ENCODE measurements around the gene DPF1.

Gene DPF1

GRCh38 chr19:38173291-38174041 lies 50.6 kb downstream of the DPF1 start:
- Histone ChIP-seq H3K4me3 (ENCODE audit: low read depth in 1 of 2, low read length in 2 of 2) (no peak overlapping the region), H3K36me3 (ENCODE audit: insufficient read depth, low read length) (peaks cover 3% of the 10 kb centered on the region), H3K27ac (ENCODE audit: low read depth, low read length) (no peak overlapping the region), H3K9ac (ENCODE audit: low read length) (no peak overlapping the region), H3K27me3 (ENCODE audit: control insufficient read depth in 1 of 2, insufficient read depth in 2 of 2, low read length in 2 of 2) (no peaks in the 10 kb centered on the region), H3K4me1 (ENCODE audit: insufficient read depth, low read length) (no peaks in the 10 kb centered on the region), H3K9me3 (ENCODE audit: low read length) (no peaks in the 10 kb centered on the region)

GRCh38 chr19:38172001-38172400 lies 52.0 kb downstream of the DPF1 start:
- Histone ChIP-seq H3K36me3 (ENCODE audit: insufficient read depth, low read length) (peaks cover 5% of the 10 kb centered on the region), H3K27me3 (ENCODE audit: control insufficient read depth in 1 of 2, insufficient read depth in 2 of 2, low read length in 2 of 2) (no peaks in the 10 kb centered on the region), H3K9ac (ENCODE audit: low read length) (no peak overlapping the region), H3K27ac (ENCODE audit: low read depth, low read length) (no peak overlapping the region), H3K4me1 (ENCODE audit: insufficient read depth, low read length) (no peaks in the 10 kb centered on the region), H3K9me3 (ENCODE audit: low read length) (no peaks in the 10 kb centered on the region), H3K4me3 (ENCODE audit: low read depth in 1 of 2, low read length in 2 of 2) (no peak overlapping the region)

GRCh38 chr19:38170334-38170733 lies 53.7 kb downstream of the DPF1 start:
- H3K27ac ChIP-seq (ENCODE audit: low read depth, low read length) = no peak overlapping the region
- no peak overlapping the region for H3K9ac ChIP-seq (ENCODE audit: low read length)
- H3K27me3 ChIP-seq (ENCODE audit: control insufficient read depth in 1 of 2, insufficient read depth in 2 of 2, low read length in 2 of 2) = no peaks in the 10 kb centered on the region
- no peaks in the 10 kb centered on the region for H3K9me3 ChIP-seq (ENCODE audit: low read length)
- no peaks in the 10 kb centered on the region for H3K4me1 ChIP-seq (ENCODE audit: insufficient read depth, low read length)
- H3K36me3 ChIP-seq (ENCODE audit: insufficient read depth, low read length) = peaks cover 5% of the 10 kb centered on the region
- H3K4me3 ChIP-seq (ENCODE audit: low read depth in 1 of 2, low read length in 2 of 2) = no peak overlapping the region

- Histone ChIP-seq H3K4me3 (ENCODE audit: low read depth in 1 of 2, low read length in 2 of 2) (no peak overlapping the region), H3K4me1 (ENCODE audit: insufficient read depth, low read length) (no peaks in the 10 kb centered on the region), H3K9ac (ENCODE audit: low read length) (no peak overlapping the region), H3K27me3 (ENCODE audit: control insufficient read depth in 1 of 2, insufficient read depth in 2 of 2, low read length in 2 of 2) (no peaks in the 10 kb centered on the region), H3K36me3 (ENCODE audit: insufficient read depth, low read length) (peaks cover 5% of the 10 kb centered on the region), H3K9me3 (ENCODE audit: low read length) (no peaks in the 10 kb centered on the region), H3K27ac (ENCODE audit: low read depth, low read length) (no peak overlapping the region)
Observed at GRCh38 chr19:38168637-38169036, 55.4 kb downstream of the DPF1 start.

- no peak overlapping the region for H3K27ac ChIP-seq (ENCODE audit: low read depth, low read length)
- no peaks in the 10 kb centered on the region for H3K4me1 ChIP-seq (ENCODE audit: insufficient read depth, low read length)
- no peak overlapping the region for H3K4me3 ChIP-seq (ENCODE audit: low read depth in 1 of 2, low read length in 2 of 2)
- no peaks in the 10 kb centered on the region for H3K27me3 ChIP-seq (ENCODE audit: control insufficient read depth in 1 of 2, insufficient read depth in 2 of 2, low read length in 2 of 2)
- peaks cover 7% of the 10 kb centered on the region for H3K9me3 ChIP-seq (ENCODE audit: low read length)
- H3K9ac ChIP-seq (ENCODE audit: low read length) = no peak overlapping the region
- peaks cover 16% of the 10 kb centered on the region for H3K36me3 ChIP-seq (ENCODE audit: insufficient read depth, low read length)
Observed at GRCh38 chr19:38165335-38165734, 58.7 kb downstream of the DPF1 start.

GRCh38 chr19:38164526-38164925 lies 59.5 kb downstream of the DPF1 start:
- Histone ChIP-seq H3K36me3 (ENCODE audit: insufficient read depth, low read length) (peaks cover 16% of the 10 kb centered on the region), H3K9ac (ENCODE audit: low read length) (no peak overlapping the region), H3K4me1 (ENCODE audit: insufficient read depth, low read length) (no peaks in the 10 kb centered on the region), H3K27me3 (ENCODE audit: control insufficient read depth in 1 of 2, insufficient read depth in 2 of 2, low read length in 2 of 2) (no peaks in the 10 kb centered on the region), H3K4me3 (ENCODE audit: low read depth in 1 of 2, low read length in 2 of 2) (no peak overlapping the region), H3K27ac (ENCODE audit: low read depth, low read length) (no peak overlapping the region), H3K9me3 (ENCODE audit: low read length) (peaks cover 7% of the 10 kb centered on the region)

- Histone ChIP-seq H3K9ac (ENCODE audit: low read length) (no peak overlapping the region), H3K9me3 (ENCODE audit: low read length) (peaks cover 7% of the 10 kb centered on the region), H3K4me1 (ENCODE audit: insufficient read depth, low read length) (no peaks in the 10 kb centered on the region), H3K4me3 (ENCODE audit: low read depth in 1 of 2, low read length in 2 of 2) (no peak overlapping the region), H3K36me3 (ENCODE audit: insufficient read depth, low read length) (peaks cover 15% of the 10 kb centered on the region), H3K27ac (ENCODE audit: low read depth, low read length) (no peak overlapping the region), H3K27me3 (ENCODE audit: control insufficient read depth in 1 of 2, insufficient read depth in 2 of 2, low read length in 2 of 2) (no peaks in the 10 kb centered on the region)
Observed at GRCh38 chr19:38163419-38164290, 60.4 kb downstream of the DPF1 start.

- Histone ChIP-seq H3K4me1 (ENCODE audit: insufficient read depth, low read length) (no peaks in the 10 kb centered on the region), H3K27ac (ENCODE audit: low read depth, low read length) (no peak overlapping the region), H3K27me3 (ENCODE audit: control insufficient read depth in 1 of 2, insufficient read depth in 2 of 2, low read length in 2 of 2) (no peaks in the 10 kb centered on the region), H3K9me3 (ENCODE audit: low read length) (peaks cover 7% of the 10 kb centered on the region), H3K4me3 (ENCODE audit: low read depth in 1 of 2, low read length in 2 of 2) (no peak overlapping the region), H3K36me3 (ENCODE audit: insufficient read depth, low read length) (peaks cover 11% of the 10 kb centered on the region), H3K9ac (ENCODE audit: low read length) (no peak overlapping the region)
Observed at GRCh38 chr19:38162632-38163031, 61.4 kb downstream of the DPF1 start.

- no peak overlapping the region for H3K9ac ChIP-seq (ENCODE audit: low read length)
- H3K27me3 ChIP-seq (ENCODE audit: control insufficient read depth in 1 of 2, insufficient read depth in 2 of 2, low read length in 2 of 2) = no peaks in the 10 kb centered on the region
- peaks cover 11% of the 10 kb centered on the region for H3K36me3 ChIP-seq (ENCODE audit: insufficient read depth, low read length)
- H3K4me1 ChIP-seq (ENCODE audit: insufficient read depth, low read length) = no peaks in the 10 kb centered on the region
- H3K27ac ChIP-seq (ENCODE audit: low read depth, low read length) = no peak overlapping the region
- no peak overlapping the region for H3K4me3 ChIP-seq (ENCODE audit: low read depth in 1 of 2, low read length in 2 of 2)
- peaks cover 7% of the 10 kb centered on the region for H3K9me3 ChIP-seq (ENCODE audit: low read length)
Observed at GRCh38 chr19:38162094-38162493, 61.9 kb downstream of the DPF1 start.
